Kidney (tissue), 14 donors: ENCODE data around the gene NR5A1. TPM values are rescaled to one million over a fixed set of nuclear protein-coding genes. Genes with fewer than 3 reads are reported as not detected.

ENCODE experiments used
- DNase-seq, 5 donors: peaks; one replicate each; pipeline ENCODE4 v3.0.0-alpha.2; 2013 to 2020
- FAIRE-seq: peaks from 2 replicates; lab custom pipeline; 2012; peaks lifted over from hg19 to GRCh38; lab: Jason Lieb, UNC
- H3K27ac ChIP-seq, 2 donors: one replicate each; pipeline ENCODE4 v1.7.0; 2013; ENCODE audit warnings: low read depth in 2 of 2, low read length in 2 of 2, inconsistent platforms in 1 of 2
- H3K27me3 ChIP-seq: one replicate; pipeline ENCODE4 v1.7.1; 2013; ENCODE audit warnings: low read length, inconsistent platforms; ENCODE audit not compliant: control insufficient read depth, insufficient read depth
- H3K36me3 ChIP-seq, 3 donors: one replicate each; pipeline versions ENCODE4 v1.7.0 to v1.7.1; 2013; ENCODE audit warnings: low read length in 3 of 3, control low read depth in 1 of 3, inconsistent platforms in 1 of 3; ENCODE audit not compliant: insufficient read depth in 3 of 3, control insufficient read depth in 2 of 3
- H3K4me1 ChIP-seq, 3 donors: one replicate each; pipeline versions ENCODE4 v1.7.0 to v1.7.1; 2013; ENCODE audit warnings: low read length in 3 of 3, inconsistent platforms in 1 of 3, low read depth in 1 of 3; ENCODE audit not compliant: control insufficient read depth in 2 of 3, insufficient read depth in 2 of 3
- H3K4me3 ChIP-seq, 3 donors: one replicate each; pipeline versions ENCODE4 v1.7.0 to v1.8.1; 2013; ENCODE audit warnings: low read length in 3 of 3, control low read depth in 1 of 3, inconsistent platforms in 1 of 3
- H3K9ac ChIP-seq, 3 donors: one replicate each; pipeline versions ENCODE4 v1.7.0 to v1.7.1; 2013; ENCODE audit warnings: low read length in 3 of 3, control low read depth in 1 of 3, inconsistent platforms in 1 of 3
- H3K9me3 ChIP-seq, 3 donors: one replicate each; pipeline versions ENCODE4 v1.7.0 to v1.7.1; 2013; ENCODE audit warnings: low read length in 3 of 3, control low read depth in 1 of 3, inconsistent platforms in 1 of 3; ENCODE audit not compliant: control insufficient read depth in 2 of 3, insufficient read depth in 1 of 3
- intact Hi-C: fragments of 100-400 bp; cut with DNase I; formaldehyde crosslinking; loops from one replicate; pipeline ENCODE4 v1.11.1; 2022
- polyA plus RNA-seq: library from polyadenylated mRNA; stranded (reverse); fragments of 350-450 nt; fragmentation: Illumina TruSeq; extraction: RNeasy Lipid Tissue Mini Kit (QIAGEN cat#74804); gene quantifications from one replicate; pipeline ENCODE4 v1.2.3, GENCODE V29; 2014; ENCODE audit warnings: low read depth, low replicate concordance; ENCODE audit not compliant: insufficient read depth
- total RNA-seq: library from RNA; stranded (reverse); fragmentation: NEBNext Ultra II Directional; extraction: Animal tissue kit (Norgen Biotek cat#: 25700); gene quantifications from one replicate; pipeline ENCODE4 v1.2.1, GENCODE V29; 2021
- TF ChIP-seq, protein P1 (sequence below): IDR thresholded peaks from 3 replicates; pipeline ENCODE4 v1.5.1; 2012; ENCODE audit warnings: mild to moderate bottlenecking, moderate library complexity, borderline replicate concordance; ENCODE audit not compliant: insufficient read depth; ENCODE audit errors: extremely low read depth
- donor health status: control.
- donor health status: control.
- donor health status: control.
- donor health status: control.
- donor health status: control.
- donor health status: DM: yes; HTN: yes; CAD: no.
- donor health status: Normal renal cell carcinoma (clear cell type).

NR5A1 gene
- total and polyA plus RNA-seq, 2 donors from 2014 or later = not detected

DNA sequence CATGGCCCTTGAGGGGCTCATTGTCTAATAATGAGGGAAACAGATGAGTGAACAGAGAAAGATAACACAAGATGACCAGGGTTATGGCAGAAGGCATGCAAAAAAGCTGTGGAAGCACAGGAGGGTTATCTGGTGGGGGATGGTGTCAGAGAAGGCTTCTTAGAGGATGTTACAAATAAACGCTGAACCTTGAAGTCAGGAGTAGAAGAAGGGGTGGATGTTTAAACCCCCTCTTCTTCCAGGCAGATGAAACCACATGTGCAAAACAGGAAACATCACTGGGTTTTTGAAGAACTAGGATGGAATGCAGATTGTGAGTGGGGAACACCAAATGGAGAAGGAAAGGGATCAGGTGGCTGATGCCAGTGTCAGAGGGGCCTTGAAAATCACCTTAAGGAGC is 41.8 kb upstream of the NR5A1 start:
- Histone ChIP-seq H3K27ac (no peak overlapping the region), H3K4me3 (no peak overlapping the region), H3K36me3 (no peaks in the 10 kb centered on the region), H3K9ac (no peak overlapping the region), H3K9me3 (no peaks in the 10 kb centered on the region), H3K27me3 (no peaks in the 10 kb centered on the region), H3K4me1 (peaks cover 0 to 7% (median 5%) of the 10 kb centered on the region in 3 donors)
- intact Hi-C loops = no loop called here
- TF ChIP-seq, protein P1, sequence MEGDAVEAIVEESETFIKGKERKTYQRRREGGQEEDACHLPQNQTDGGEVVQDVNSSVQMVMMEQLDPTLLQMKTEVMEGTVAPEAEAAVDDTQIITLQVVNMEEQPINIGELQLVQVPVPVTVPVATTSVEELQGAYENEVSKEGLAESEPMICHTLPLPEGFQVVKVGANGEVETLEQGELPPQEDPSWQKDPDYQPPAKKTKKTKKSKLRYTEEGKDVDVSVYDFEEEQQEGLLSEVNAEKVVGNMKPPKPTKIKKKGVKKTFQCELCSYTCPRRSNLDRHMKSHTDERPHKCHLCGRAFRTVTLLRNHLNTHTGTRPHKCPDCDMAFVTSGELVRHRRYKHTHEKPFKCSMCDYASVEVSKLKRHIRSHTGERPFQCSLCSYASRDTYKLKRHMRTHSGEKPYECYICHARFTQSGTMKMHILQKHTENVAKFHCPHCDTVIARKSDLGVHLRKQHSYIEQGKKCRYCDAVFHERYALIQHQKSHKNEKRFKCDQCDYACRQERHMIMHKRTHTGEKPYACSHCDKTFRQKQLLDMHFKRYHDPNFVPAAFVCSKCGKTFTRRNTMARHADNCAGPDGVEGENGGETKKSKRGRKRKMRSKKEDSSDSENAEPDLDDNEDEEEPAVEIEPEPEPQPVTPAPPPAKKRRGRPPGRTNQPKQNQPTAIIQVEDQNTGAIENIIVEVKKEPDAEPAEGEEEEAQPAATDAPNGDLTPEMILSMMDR = no peak
- FAIRE-seq (no peak), DNase-seq (no peak)

DNA sequence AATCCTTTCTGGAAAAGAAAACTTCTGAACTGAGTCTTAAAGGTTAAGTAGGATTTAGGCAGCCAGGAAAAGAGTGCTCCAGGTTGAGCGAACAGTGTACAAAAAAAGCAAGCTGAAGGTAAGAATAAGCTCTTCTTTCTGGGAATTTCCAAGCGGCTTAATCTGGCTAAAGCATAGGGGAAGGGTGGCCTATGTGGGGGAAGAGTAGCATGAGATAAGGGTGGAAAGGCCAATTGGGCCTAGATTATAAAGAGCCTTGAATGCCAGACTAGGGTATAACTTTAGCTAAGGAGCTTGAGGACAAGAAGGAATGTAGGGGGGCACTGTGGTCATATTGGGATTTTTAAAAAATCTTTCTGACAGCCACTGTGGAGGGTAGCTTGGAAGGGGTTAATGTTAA is 37.3 kb upstream of the NR5A1 start:
- Histone ChIP-seq H3K36me3 (no peaks in the 10 kb centered on the region), H3K27ac (no peak overlapping the region), H3K4me1 (no peaks in the 10 kb centered on the region), H3K9me3 (no peaks in the 10 kb centered on the region), H3K27me3 (no peaks in the 10 kb centered on the region), H3K4me3 (no peak overlapping the region), H3K9ac (no peak overlapping the region)
- DNase-seq (no peak), FAIRE-seq (no peak)
- intact Hi-C loops = no loop called here
- TF ChIP-seq, protein P1 = no peak

DNA sequence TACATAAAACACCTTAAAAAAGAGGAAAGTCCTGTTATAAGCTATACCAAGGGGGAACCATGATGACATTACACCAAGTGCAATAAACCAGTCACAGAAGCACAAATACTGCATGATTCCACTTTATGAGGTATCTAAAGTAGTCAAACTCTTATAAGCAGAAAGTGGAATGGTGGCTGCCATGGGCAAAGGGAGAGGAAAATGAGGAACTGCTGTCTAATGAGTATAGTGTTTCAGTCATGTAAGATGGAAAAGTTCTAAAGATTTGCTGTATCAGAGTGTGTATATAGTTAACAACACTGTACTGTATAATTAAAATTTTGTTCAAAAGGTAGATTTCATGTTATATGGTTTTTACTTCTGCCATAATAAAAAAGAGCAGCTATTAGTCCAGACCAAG is 34.6 kb upstream of the NR5A1 start:
- DNase-seq (no peak), FAIRE-seq (no peak)
- TF ChIP-seq, protein P1 = no peak
- H3K36me3 ChIP-seq = no peaks in the 10 kb centered on the region
- no peaks in the 10 kb centered on the region for H3K4me1 ChIP-seq
- H3K27me3 ChIP-seq = no peaks in the 10 kb centered on the region
- H3K4me3 ChIP-seq = no peak overlapping the region
- no peak overlapping the region for H3K27ac ChIP-seq
- H3K9me3 ChIP-seq = no peaks in the 10 kb centered on the region
- no peak overlapping the region for H3K9ac ChIP-seq
- intact Hi-C loops = no loop called here

DNA sequence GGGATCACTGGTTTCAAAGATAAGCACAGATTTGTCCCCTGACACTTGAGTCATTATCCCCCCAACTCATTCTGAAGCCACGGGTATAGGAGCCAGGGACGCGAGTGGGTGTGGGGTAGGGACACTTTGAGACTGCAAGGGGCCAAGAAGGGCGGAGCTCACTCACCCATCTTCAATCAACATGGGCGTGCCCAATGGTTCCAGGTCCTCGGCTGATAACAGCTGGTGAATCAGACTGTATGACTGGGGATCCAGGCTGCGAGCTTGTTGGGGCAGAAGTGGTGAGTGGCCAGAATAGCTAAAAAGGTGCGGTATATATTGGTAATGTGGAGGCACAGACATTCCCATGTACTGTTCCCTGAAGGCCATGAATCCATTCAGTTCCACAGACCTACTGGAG is 30.7 kb upstream of the NR5A1 start:
- intact Hi-C loops = no loop called here
- no peak for DNase-seq
- TF ChIP-seq, protein P1 = no peak
- no peak overlapping the region for H3K4me3 ChIP-seq
- no peaks in the 10 kb centered on the region for H3K4me1 ChIP-seq
- no peak for FAIRE-seq
- no peak overlapping the region for H3K27ac ChIP-seq
- no peaks in the 10 kb centered on the region for H3K9me3 ChIP-seq
- no peaks in the 10 kb centered on the region for H3K36me3 ChIP-seq
- H3K27me3 ChIP-seq = no peaks in the 10 kb centered on the region
- H3K9ac ChIP-seq = no peak overlapping the region
